Endothelial cell of umbilical vein (primary cell): ENCODE results near the gene MAP1LC3B2. TPM values are rescaled to one million over a fixed set of nuclear protein-coding genes. Genes with fewer than 3 reads are reported as not detected.

Experiments
- BruUV-seq: library from RNA; stranded (reverse); fragments of 400-500 nt; replicated peaks from 2 replicates; lab custom pipeline; 2021; lab: Mats Ljungman, UMichigan
- CTCF ChIA-PET: fragments of 300-600, 350-600 bp; sonication (Branson Sonifier 250); formaldehyde crosslinking; loops from one replicate; lab custom pipeline; 2021; ENCODE audit warnings: antibody characterized with exemption, inconsistent platforms; lab: Charles Lee
- POLR2A ChIA-PET: fragments of 300-600, 350-600 bp; sonication (Branson Sonifier 250); formaldehyde crosslinking; loops from one replicate; lab custom pipeline; 2021; ENCODE audit warnings: antibody characterized with exemption, inconsistent platforms; lab: Charles Lee
- DNase-seq: peaks from one replicate; pipeline ENCODE4 v3.0.0-alpha.2; 2011; ENCODE audit warnings: low read depth, low spot score
- FAIRE-seq: peaks from 2 replicates; lab custom pipeline; 2011; peaks lifted over from hg19 to GRCh38; lab: Jason Lieb, UNC
- H2AFZ ChIP-seq: 2 replicates; pipeline ENCODE4 v1.6.0; 2012; ENCODE audit warnings: low read depth, low read length, control low read depth, inconsistent platforms
- H3K27ac ChIP-seq: 2 replicates; pipeline ENCODE4 v1.5.1; 2011; ENCODE audit warnings: low read depth, mild to moderate bottlenecking, control low read depth, low read length, moderate library complexity; ENCODE audit not compliant: insufficient read depth
- H3K27me3 ChIP-seq, 2 experiments: 2 replicates each; pipeline versions ENCODE4 v1.6.0 to v1.6.1; 2011; ENCODE audit warnings: low read length in 2 of 2, mixed read lengths in 1 of 2; ENCODE audit not compliant: control insufficient read depth in 2 of 2, insufficient read depth in 2 of 2
- H3K36me3 ChIP-seq, 2 experiments: 2 replicates in 1 of 2; 3 replicates in 1 of 2; pipeline ENCODE4 v1.5.1; 2011; ENCODE audit warnings: low read length in 2 of 2, mild to moderate bottlenecking in 1 of 2, moderate library complexity in 1 of 2; ENCODE audit not compliant: control insufficient read depth in 2 of 2, insufficient read depth in 2 of 2; ENCODE audit errors: extremely low read depth in 1 of 2
- H3K4me1 ChIP-seq: 3 replicates; pipeline ENCODE4 v1.5.1; 2011; ENCODE audit warnings: mild to moderate bottlenecking, low read length; ENCODE audit not compliant: control insufficient read depth, insufficient read depth; ENCODE audit errors: extremely low read depth
- H3K4me2 ChIP-seq: 2 replicates; pipeline ENCODE4 v1.6.1; 2011; ENCODE audit warnings: low read length, control low read depth, mixed read lengths; ENCODE audit not compliant: insufficient read depth
- H3K4me3 ChIP-seq, 3 experiments: fragments of 200-600 bp in 1 of 3; sonication (generic), shearing (Covaris generic) in 1 of 3; replicated peaks in 1 of 3; 2 replicates each; pipeline ENCODE4 v1.5.1; 2011 to 2016; ENCODE audit warnings: control low read depth in 3 of 3, low read length in 3 of 3, mild to moderate bottlenecking in 2 of 3, inconsistent platforms in 1 of 3, low read depth in 1 of 3, moderate library complexity in 1 of 3; ENCODE audit not compliant: insufficient read depth in 1 of 3
- H3K79me2 ChIP-seq: 2 replicates; pipeline ENCODE4 v1.6.0; 2012; ENCODE audit warnings: low read length, inconsistent platforms; ENCODE audit not compliant: control insufficient read depth, insufficient read depth
- H3K9ac ChIP-seq: replicated peaks from 2 replicates; pipeline ENCODE3; 2011; ENCODE audit warnings: low read length, control low read depth; ENCODE audit not compliant: insufficient read depth; ENCODE audit errors: extremely low read depth
- H3K9me1 ChIP-seq: replicated peaks from 3 replicates; pipeline ENCODE4 v1.6.0; 2011; ENCODE audit warnings: mild to moderate bottlenecking, low read length; ENCODE audit not compliant: control insufficient read depth, insufficient read depth; ENCODE audit errors: extremely low read depth
- H3K9me3 ChIP-seq: replicated peaks from 2 replicates; pipeline ENCODE4 v1.5.1; 2012; ENCODE audit warnings: low read length, inconsistent platforms; ENCODE audit not compliant: control insufficient read depth, insufficient read depth
- H4K20me1 ChIP-seq: replicated peaks from 2 replicates; pipeline ENCODE3; 2011; ENCODE audit warnings: mild to moderate bottlenecking, low read length; ENCODE audit not compliant: control insufficient read depth, insufficient read depth; ENCODE audit errors: extremely low read depth
- CTCF ChIP-seq, 2 donors: IDR thresholded peaks; 1 replicate in 1 of 2; 2 replicates in 1 of 2; pipeline ENCODE4 v1.5.1; 2011; ENCODE audit warnings: low read length in 2 of 2, mild to moderate bottlenecking in 2 of 2, moderate library complexity in 2 of 2, control low read depth in 1 of 2, inconsistent platforms in 1 of 2, low read depth in 1 of 2; ENCODE audit not compliant: insufficient read depth in 1 of 2; ENCODE audit errors: extremely low read depth in 1 of 2
- EZH2 ChIP-seq: IDR thresholded peaks from 2 replicates; pipeline ENCODE4 v1.6.1; 2012; ENCODE audit warnings: borderline replicate concordance, low read depth, mild to moderate bottlenecking, moderate library complexity, low read length, inconsistent platforms; ENCODE audit not compliant: severe bottlenecking
- FOS ChIP-seq: IDR thresholded peaks from 2 replicates; pipeline ENCODE4 v1.6.1; 2011; ENCODE audit warnings: mild to moderate bottlenecking, low read length, moderate library complexity, borderline replicate concordance; ENCODE audit not compliant: insufficient read depth
- GATA2 ChIP-seq: IDR thresholded peaks from 2 replicates; pipeline ENCODE4 v1.7.0; 2011; ENCODE audit warnings: low read depth, mild to moderate bottlenecking, moderate library complexity, mixed read lengths, low read length; ENCODE audit not compliant: insufficient read length, insufficient read depth
- JUN ChIP-seq: IDR thresholded peaks from 2 replicates; pipeline ENCODE4 v1.6.1; 2011; ENCODE audit warnings: borderline replicate concordance, low read depth; ENCODE audit not compliant: insufficient read length, insufficient read depth
- MAX ChIP-seq: IDR thresholded peaks from 2 replicates; pipeline ENCODE4 v1.6.1; 2011; ENCODE audit not compliant: insufficient read depth, insufficient read length
- MYC ChIP-seq: IDR thresholded peaks from one replicate; pipeline ENCODE4 v1.6.1; 2011; ENCODE audit warnings: mild to moderate bottlenecking, low read depth, low read length
- POLR2A ChIP-seq: IDR thresholded peaks from 2 replicates; pipeline ENCODE4 v1.6.1; 2012; ENCODE audit warnings: low read depth, mild to moderate bottlenecking, control low read depth, low read length
- POLR2AphosphoS5 ChIP-seq: IDR thresholded peaks from 2 replicates; pipeline ENCODE4 v1.6.1; 2012; ENCODE audit warnings: low read depth, mild to moderate bottlenecking, control low read depth, low read length, moderate library complexity; ENCODE audit not compliant: insufficient read depth
- dilution Hi-C: fragments of 300-500 bp; cut with MboI; formaldehyde crosslinking; loops from one replicate; pipeline ENCODE4 v1.15.0; 2019; ENCODE audit warnings: low sequenced_read_pairs; ENCODE audit not compliant: extremely low pct_ligation_motif_present
- intact Hi-C: fragments of 100-400 bp; cut with micrococcal nuclease; formaldehyde crosslinking; loops from one replicate; pipeline ENCODE4 v1.10.0; 2022
- polyA plus RNA-seq, 4 experiments: library from polyadenylated mRNA; depleted of rRNA in 3 of 4; stranded (reverse) in 3 of 4; unstranded in 1 of 4; fragments of >200 nt; gene quantifications; 2 replicates each; pipeline versions ENCODE4 v1.2.1 to v1.2.3, GENCODE V29; 2011 to 2012; ENCODE audit warnings: missing spikeins in 1 of 4
- total RNA-seq: library from RNA; stranded (reverse); gene quantifications from 2 replicates; pipeline ENCODE4 v1.2.3, GENCODE V29; 2021

MAP1LC3B2 gene
- total and polyA plus RNA-seq, 2 donors (not counting 3 experiments of a cell fraction or from before 2014, with no cell fraction given): 0.32 to 4.1 TPM

- ChIA-PET POLR2A (no interaction called here), CTCF (no interaction called here)
- FAIRE-seq (no peak), DNase-seq (no peak)
- H2AFZ ChIP-seq: no peak overlapping the region
- H3K36me3 ChIP-seq: no peaks in the 10 kb centered on the region
- H3K9me1 ChIP-seq: no peaks in the 10 kb centered on the region
- H3K9ac ChIP-seq: no peak overlapping the region
- H4K20me1 ChIP-seq: no peaks in the 10 kb centered on the region
- no peak overlapping the region for H3K27ac ChIP-seq
- H3K4me3 ChIP-seq: no peak overlapping the region
- dilution Hi-C loops: no loop called here
- H3K79me2 ChIP-seq: no peaks in the 10 kb centered on the region
- H3K9me3 ChIP-seq: no peaks in the 10 kb centered on the region
- TF ChIP-seq POLR2AphosphoS5: no peak
- no peak for TF ChIP-seq FOS
- no peak for TF ChIP-seq POLR2A
- no peak for TF ChIP-seq GATA2
- TF ChIP-seq CTCF (IDR thresholded peaks at IDR 0.05; ENCODE audit: extremely low read depth in 1 of 2, insufficient read depth in 1 of 2, low read depth in 1 of 2, low read length in 2 of 2): no peak
- TF ChIP-seq MYC: no peak
- no peak for TF ChIP-seq EZH2
- no peak for TF ChIP-seq JUN
- no peak for TF ChIP-seq MAX
- intact Hi-C loops: no loop called here
- peaks cover 2% of the 10 kb centered on the region for H3K4me1 ChIP-seq
- H3K4me2 ChIP-seq: no peak overlapping the region
- BruUV-seq: no TSS peak
- peaks cover 0 to 5% of the 10 kb centered on the region in 2 experiments for H3K27me3 ChIP-seq
Measured at GRCh38 chr12:116517431-116518045, 41.6 kb upstream of the MAP1LC3B2 start.
